IPS-18a (cell line): ENCODE data around the gene TPO.

Experiments
- H3K27ac ChIP-seq: one replicate; pipeline ENCODE4 v1.5.1; 2013; ENCODE audit warnings: low read length
- H3K27me3 ChIP-seq: one replicate; pipeline ENCODE4 v1.6.1; 2013; ENCODE audit warnings: mild to moderate bottlenecking, low read length; ENCODE audit not compliant: control insufficient read depth, insufficient read depth
- H3K36me3 ChIP-seq: one replicate; pipeline ENCODE4 v1.6.1; 2013; ENCODE audit warnings: low read depth, low read length; ENCODE audit not compliant: control insufficient read depth
- H3K4me1 ChIP-seq: one replicate; pipeline ENCODE4 v1.6.1; 2013; ENCODE audit warnings: low read depth, low read length; ENCODE audit not compliant: control insufficient read depth
- H3K4me3 ChIP-seq: one replicate; pipeline ENCODE4 v1.5.1; 2013; ENCODE audit warnings: low read length
- H3K9ac ChIP-seq: one replicate; pipeline ENCODE4 v1.6.1; 2013; ENCODE audit warnings: mild to moderate bottlenecking, low read length, moderate library complexity
- H3K9me3 ChIP-seq: one replicate; pipeline ENCODE4 v1.6.1; 2013; ENCODE audit warnings: low read depth, low read length; ENCODE audit not compliant: control insufficient read depth

Gene TPO

DNA sequence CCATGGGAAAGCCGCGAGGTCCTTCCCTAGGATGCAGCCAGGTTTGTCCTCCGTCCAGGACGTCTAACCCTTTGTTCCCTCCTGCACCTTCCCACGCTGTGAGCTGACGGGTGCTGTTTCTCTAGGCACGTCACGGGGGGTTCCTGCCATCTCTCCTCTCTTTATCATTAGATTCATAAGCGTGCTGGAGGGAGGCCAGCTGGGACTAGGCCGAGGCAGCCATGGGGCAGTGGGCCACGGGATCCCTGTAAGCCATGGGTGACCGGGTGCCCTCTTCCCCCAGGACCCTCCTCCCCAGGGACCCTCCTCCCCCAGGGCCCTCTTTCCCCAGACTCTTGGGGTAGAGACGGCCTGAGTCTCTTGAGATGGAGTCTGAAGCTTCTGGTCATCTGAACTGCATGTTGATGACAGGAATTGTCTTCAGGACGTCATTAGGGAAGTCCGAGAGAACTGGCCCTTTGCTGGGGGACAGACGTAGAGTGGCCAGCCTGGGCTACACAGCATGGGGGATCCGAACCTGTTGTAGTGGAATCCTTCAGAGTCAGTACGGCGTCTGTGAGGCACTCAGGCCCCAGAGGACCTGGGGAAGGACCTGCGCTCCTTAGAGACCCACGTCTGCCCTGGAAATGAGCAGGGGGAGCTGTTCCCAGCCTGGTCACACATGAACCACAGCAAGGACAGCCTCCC is 108.1 kb downstream of the TPO start:
- H3K9ac ChIP-seq, result no peak overlapping the region
- no peaks in the 10 kb centered on the region for H3K9me3 ChIP-seq
- no peaks in the 10 kb centered on the region for H3K36me3 ChIP-seq
- H3K4me3 ChIP-seq, result no peak overlapping the region
- no peaks in the 10 kb centered on the region for H3K4me1 ChIP-seq
- no peaks in the 10 kb centered on the region for H3K27me3 ChIP-seq
- no peak overlapping the region for H3K27ac ChIP-seq

DNA sequence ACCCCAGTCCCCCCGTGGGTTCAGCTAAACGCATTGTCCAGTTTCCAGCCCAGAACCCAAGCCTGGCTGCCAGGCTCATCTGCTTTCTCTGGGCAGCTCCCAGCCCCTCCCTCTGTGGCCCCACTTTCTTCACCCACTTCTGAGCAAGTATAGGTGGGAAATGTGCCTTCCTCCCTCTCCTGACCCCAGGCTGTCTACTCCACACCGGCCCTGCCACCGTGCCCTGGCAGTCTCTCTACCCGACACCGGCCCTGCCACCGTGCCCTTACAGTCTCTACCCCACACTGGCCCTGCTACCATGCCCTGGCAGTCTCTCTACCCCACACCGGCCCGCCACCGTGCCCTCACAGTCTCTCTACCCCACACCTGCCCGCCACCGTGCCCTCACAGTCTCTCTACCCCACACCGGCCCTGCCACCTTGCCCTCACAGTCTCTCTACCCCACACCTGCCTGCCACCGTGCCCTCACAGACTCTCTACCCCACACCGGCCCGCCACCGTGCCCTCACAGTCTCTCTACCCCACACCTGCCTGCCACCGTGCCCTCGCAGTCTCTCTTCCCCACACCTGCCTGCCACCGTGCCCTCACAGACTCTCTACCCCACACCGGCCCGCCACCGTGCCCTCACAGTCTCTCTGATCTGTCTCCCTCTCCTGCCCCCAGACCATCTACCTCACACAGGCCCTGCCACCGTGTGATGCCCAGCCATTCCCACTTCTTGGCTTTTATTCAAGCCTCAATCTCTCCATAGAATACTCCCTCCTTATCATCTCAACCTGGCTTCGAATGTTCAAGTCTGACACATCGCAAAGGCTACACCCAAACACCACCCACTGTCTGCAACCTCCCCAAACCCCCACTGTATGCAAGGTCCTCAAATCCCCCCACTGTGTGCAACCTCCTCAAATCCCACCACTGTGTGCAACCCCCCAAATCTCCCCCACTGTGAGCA is 108.9 kb downstream of the TPO start:
- no peak overlapping the region for H3K4me3 ChIP-seq
- H3K4me1 ChIP-seq, result no peaks in the 10 kb centered on the region
- no peaks in the 10 kb centered on the region for H3K27me3 ChIP-seq
- H3K9me3 ChIP-seq, result no peaks in the 10 kb centered on the region
- H3K9ac ChIP-seq, result no peak overlapping the region
- H3K27ac ChIP-seq, result no peak overlapping the region
- H3K36me3 ChIP-seq, result no peaks in the 10 kb centered on the region

DNA sequence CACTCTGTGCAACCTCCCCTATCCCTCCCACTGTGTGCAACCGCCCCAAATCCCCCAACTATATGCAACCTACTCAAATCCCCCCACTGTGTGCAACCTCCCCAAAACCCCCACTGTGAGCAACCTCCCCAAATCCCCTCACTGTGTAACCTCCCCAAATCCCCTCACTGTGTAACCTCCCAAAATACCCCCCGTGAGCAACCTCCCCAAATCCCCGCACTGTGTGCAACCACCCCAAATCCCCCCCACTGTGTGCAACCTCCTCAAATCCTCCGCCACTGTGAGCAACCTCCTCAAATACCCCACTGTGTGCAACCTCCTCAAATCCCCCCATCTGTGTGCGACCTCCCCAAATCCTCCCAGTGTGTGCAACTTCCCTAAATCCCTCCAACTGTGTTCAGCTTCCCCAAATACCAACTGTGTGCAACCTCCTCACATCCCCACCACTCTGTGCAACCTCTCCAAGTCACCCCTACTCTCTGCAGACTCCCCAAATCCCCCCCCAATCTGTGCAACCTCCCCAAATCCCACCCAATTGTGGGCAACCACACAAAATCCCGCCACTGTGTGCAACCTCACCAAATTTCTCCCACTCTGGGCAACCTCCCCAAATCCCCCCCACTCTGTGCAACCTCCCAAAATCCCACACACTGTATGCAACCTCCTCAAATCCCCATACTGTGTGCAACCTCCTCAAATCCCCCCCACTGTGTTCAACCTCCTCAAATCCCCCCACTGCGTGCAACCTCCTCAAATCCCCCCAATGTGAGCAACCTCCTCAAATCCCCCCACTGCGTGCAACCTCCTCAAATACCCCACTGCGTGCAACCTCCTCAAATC is 114.1 kb downstream of the TPO start:
- no peak overlapping the region for H3K4me3 ChIP-seq
- H3K27me3 ChIP-seq, result no peaks in the 10 kb centered on the region
- H3K27ac ChIP-seq, result no peak overlapping the region
- no peaks in the 10 kb centered on the region for H3K36me3 ChIP-seq
- H3K9ac ChIP-seq, result no peak overlapping the region
- H3K9me3 ChIP-seq, result no peaks in the 10 kb centered on the region
- H3K4me1 ChIP-seq, result no peaks in the 10 kb centered on the region

DNA sequence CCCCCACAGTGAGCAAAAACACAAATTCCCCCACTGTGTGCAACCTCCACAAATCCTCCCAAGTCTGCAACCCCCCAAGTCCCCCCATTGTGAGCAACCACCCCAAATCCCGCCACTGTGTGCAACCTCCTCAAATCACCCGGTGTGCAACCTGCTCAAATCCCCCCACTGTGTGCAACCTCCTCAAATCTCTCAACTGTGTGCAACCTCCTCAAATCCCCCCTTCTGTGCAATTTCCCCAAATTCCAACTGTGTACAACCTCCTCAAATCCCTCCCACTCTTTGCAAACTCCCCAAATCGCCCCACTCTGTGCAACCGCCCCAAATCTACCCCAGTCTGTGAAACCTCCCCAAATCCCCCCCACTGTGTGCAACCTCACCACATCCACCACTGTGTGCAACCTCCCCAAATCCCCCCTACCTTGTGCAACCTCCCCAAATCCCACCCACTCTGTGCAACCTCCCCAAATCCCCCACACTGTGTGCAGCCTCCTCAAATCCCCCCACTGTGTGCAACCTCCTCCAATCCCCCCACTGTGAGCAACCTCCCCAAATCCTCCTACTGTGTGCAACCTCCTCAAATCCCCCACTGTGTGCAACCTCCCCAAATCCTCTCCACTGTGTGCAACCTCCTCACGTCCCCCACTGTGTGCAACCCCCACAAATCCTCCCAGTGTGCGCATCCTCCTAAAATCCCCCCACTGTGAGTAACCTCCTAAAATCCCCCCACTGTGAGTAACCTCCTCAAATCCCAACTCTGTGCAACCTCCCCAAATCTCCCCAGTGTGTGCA is 115.2 kb downstream of the TPO start:
- Histone ChIP-seq H3K27me3 (no peaks in the 10 kb centered on the region), H3K27ac (no peak overlapping the region), H3K9ac (no peak overlapping the region), H3K36me3 (no peaks in the 10 kb centered on the region), H3K9me3 (no peaks in the 10 kb centered on the region), H3K4me3 (no peak overlapping the region), H3K4me1 (no peaks in the 10 kb centered on the region)

DNA sequence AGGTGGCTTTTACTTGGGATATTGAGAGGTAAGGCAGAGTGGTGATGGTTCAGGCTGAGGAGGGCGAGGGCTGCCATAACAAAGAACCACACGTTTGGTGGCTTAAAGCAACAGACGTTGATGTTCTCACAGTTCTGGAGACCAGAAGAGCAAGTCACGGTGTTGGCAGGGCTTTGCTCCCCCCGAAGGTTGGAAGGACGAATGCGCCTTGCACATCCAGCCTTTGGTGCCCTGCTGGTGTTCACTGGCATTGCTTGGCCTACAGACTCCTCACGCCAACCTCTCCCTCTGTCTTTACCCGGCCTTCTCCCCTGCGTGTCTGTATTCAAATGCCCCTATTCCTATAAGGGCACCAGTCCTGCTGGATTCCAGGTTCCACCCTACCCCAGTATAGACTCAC is 125.4 kb downstream of the TPO start:
- Histone ChIP-seq H3K4me3 (no peak overlapping the region), H3K9ac (no peak overlapping the region), H3K4me1 (no peaks in the 10 kb centered on the region), H3K27ac (no peak overlapping the region), H3K36me3 (no peaks in the 10 kb centered on the region), H3K9me3 (no peaks in the 10 kb centered on the region), H3K27me3 (no peaks in the 10 kb centered on the region)

DNA sequence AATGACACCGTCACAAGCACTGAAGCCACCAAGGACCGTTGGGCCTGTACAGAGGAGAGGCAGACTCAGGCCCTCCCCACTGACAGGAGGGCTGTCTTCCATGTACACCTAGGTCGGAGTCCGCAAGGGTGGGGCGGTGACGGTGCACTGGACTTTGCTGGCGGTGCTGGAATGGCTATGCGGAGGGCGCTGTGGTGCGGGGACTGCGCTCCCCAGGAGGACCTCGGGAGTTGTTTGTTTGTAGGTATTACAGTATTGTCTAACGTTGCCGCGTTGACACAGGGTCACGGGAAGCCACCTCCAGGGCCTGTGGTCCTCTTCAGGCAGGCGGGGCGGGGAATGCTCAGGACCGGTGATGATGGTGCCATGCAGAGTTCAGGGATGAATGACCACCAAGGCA is 126.2 kb downstream of the TPO start:
- Histone ChIP-seq H3K27me3 (no peaks in the 10 kb centered on the region), H3K27ac (no peak overlapping the region), H3K4me1 (no peaks in the 10 kb centered on the region), H3K36me3 (no peaks in the 10 kb centered on the region), H3K4me3 (no peak overlapping the region), H3K9ac (no peak overlapping the region), H3K9me3 (no peaks in the 10 kb centered on the region)

DNA sequence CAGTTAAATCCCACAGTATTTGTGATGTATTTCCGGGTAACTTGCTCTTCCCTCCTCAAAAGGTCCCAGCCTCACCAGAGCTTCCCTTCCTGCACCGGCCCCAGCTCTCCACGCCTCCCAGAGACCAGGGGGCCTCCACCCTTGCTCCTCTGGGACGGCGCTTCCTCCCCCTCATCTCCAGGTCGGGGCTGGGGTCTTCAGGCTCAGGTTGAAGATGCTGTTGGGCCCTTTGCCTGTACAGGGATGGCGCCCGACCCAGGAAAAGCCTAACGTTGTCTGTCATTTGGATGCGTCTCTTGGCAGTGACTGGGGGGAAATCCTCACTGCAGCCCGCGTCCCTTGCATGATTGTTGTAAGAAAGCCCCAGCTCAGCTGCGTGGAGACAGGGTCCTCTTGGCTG is 126.7 kb downstream of the TPO start:
- H3K36me3 ChIP-seq, result no peaks in the 10 kb centered on the region
- no peaks in the 10 kb centered on the region for H3K27me3 ChIP-seq
- H3K4me3 ChIP-seq, result no peak overlapping the region
- no peaks in the 10 kb centered on the region for H3K9me3 ChIP-seq
- H3K9ac ChIP-seq, result no peak overlapping the region
- H3K4me1 ChIP-seq, result no peaks in the 10 kb centered on the region
- H3K27ac ChIP-seq, result no peak overlapping the region

DNA sequence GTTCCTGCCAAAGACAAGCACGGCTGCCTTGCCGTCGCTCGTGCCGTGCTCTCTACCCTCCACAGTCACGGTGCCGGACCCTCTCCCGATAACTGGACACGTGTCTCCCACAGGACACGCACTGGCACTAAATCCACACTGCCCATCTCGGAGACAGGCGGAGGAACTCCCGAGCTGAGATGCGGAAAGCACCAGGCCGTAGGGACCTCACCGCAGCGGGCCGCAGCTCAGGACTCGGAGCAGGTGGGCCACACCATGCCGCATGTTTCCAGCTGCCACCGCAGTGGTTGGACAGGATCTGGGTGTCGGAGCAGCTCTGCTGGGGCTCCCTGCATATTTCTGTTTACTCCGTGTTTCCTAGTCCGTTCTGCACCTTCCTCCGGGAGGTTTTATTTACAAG is 127.2 kb downstream of the TPO start:
- no peak overlapping the region for H3K4me3 ChIP-seq
- no peak overlapping the region for H3K9ac ChIP-seq
- no peaks in the 10 kb centered on the region for H3K27me3 ChIP-seq
- no peaks in the 10 kb centered on the region for H3K36me3 ChIP-seq
- no peaks in the 10 kb centered on the region for H3K4me1 ChIP-seq
- no peaks in the 10 kb centered on the region for H3K9me3 ChIP-seq
- no peak overlapping the region for H3K27ac ChIP-seq

DNA sequence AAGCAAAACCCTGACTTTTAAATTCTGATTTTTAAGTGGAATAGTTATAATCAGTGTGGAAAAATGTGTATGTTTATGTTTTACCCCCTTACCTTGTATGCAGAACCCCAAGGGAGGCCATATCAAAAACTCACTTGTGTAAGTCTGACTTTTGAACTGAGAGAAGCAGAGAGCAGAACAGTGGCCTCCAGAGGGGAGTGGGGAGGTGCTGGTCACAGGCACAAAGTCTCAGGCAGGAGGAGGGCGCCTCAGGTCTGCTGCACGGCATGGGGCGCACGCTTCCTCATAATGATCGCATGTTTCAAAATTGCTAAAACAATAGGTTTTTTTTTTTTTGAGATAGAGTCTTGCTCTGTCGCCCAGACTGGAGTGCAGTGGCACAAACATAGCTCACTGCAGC is 127.8 kb downstream of the TPO start:
- no peaks in the 10 kb centered on the region for H3K27me3 ChIP-seq
- H3K36me3 ChIP-seq, result no peaks in the 10 kb centered on the region
- no peaks in the 10 kb centered on the region for H3K4me1 ChIP-seq
- no peak overlapping the region for H3K4me3 ChIP-seq
- H3K9me3 ChIP-seq, result no peaks in the 10 kb centered on the region
- H3K9ac ChIP-seq, result no peak overlapping the region
- H3K27ac ChIP-seq, result no peak overlapping the region

DNA sequence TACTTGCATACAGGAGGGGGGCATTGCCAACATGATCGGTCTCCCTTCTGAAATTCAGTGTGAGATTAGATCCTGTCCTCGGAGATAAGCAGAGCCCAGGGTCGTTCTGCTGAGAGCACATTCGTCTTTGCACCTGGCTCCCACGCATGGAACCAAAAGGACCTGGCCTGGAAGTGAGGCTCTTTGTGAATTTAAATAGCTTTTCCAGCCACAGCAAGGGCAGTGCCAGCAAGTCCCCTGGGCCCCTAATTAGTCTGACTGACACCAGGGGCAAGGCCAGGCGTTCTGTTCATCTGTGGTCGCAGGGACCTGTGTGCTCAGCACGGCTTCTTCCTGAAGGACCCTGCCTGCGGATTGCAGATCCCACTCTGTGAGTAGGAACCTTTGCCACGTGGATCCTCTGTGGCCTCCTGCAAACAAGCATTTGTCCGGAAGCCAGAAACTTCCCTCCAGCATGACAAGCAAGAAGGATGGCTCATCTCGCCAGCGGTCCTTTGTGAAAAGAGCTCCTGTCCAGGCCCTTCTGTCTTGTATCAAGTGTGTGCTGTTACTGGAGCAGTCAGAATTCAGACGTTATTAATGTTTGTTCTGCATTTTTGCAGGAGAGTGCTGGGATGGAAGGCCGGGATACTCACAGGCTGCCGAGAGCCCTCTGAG is 128.7 kb downstream of the TPO start:
- no peaks in the 10 kb centered on the region for H3K4me1 ChIP-seq
- H3K4me3 ChIP-seq, result no peak overlapping the region
- H3K27ac ChIP-seq, result no peak overlapping the region
- H3K27me3 ChIP-seq, result no peaks in the 10 kb centered on the region
- no peaks in the 10 kb centered on the region for H3K36me3 ChIP-seq
- no peaks in the 10 kb centered on the region for H3K9me3 ChIP-seq
- H3K9ac ChIP-seq, result no peak overlapping the region
